ENCODE results near the gene RPS3.

The RPS3 gene

GRCh38 chr11:75442161-75442885 is 43.0 kb downstream of the RPS3 start:
- Histone ChIP-seq H3K36me3 (ENCODE audit: control insufficient read depth in 2 of 2, insufficient read depth in 1 of 2, low read length in 2 of 2) (no peaks in the 10 kb centered on the region), H3K4me1 (ENCODE audit: control insufficient read depth, insufficient read depth, low read length) (no peaks in the 10 kb centered on the region), H3K4me3 (ENCODE audit: low read depth, low read length) (no peak overlapping the region), H3K9me3 (ENCODE audit: control insufficient read depth, insufficient read depth, low read depth, low read length) (no peaks in the 10 kb centered on the region), H3K27ac (ENCODE audit: extremely low read depth, low read depth, low read length) (no peak overlapping the region)
- ChIA-PET POLR2A (interaction anchor here (0.6 kb wide), 2 partner anchors 70 to 91 kb away, joined by 3 to 4 read pairs; no protein-coding TSS in a partner anchor), CTCF (interaction anchor here (0.7 to 7.5 kb wide), 4 partner anchors 9 to 140 kb away, joined by 3 to 264 read pairs (median 10); no protein-coding TSS in a partner anchor)
- TF ChIP-seq ZNF510 (tag by site-specific recombination; IDR thresholded peaks at IDR 0.05; ENCODE audit: insufficient replicate concordance) (no peak), ZNF433 (tag by site-specific recombination; IDR thresholded peaks at IDR 0.05; ENCODE audit: low read depth) (no peak), ZBTB6 (tag by site-specific recombination; IDR thresholded peaks at IDR 0.05) (no peak), MEIS1 (CRISPR knock-in tag; IDR thresholded peaks at IDR 0.05; ENCODE audit: borderline replicate concordance) (no peak), ATF2 (tag by site-specific recombination; IDR thresholded peaks at IDR 0.05; ENCODE audit: low read depth) (no peak), WT1 (tag by site-specific recombination; IDR thresholded peaks at IDR 0.05) (no peak), ZNF280D (tag by site-specific recombination; IDR thresholded peaks at IDR 0.05) (no peak), KLF7 (tag by site-specific recombination; IDR thresholded peaks at IDR 0.05; ENCODE audit: borderline replicate concordance) (no peak), ZNF585B (tag by site-specific recombination; IDR thresholded peaks at IDR 0.05) (no peak)
- TF ChIP-seq, protein P1, sequence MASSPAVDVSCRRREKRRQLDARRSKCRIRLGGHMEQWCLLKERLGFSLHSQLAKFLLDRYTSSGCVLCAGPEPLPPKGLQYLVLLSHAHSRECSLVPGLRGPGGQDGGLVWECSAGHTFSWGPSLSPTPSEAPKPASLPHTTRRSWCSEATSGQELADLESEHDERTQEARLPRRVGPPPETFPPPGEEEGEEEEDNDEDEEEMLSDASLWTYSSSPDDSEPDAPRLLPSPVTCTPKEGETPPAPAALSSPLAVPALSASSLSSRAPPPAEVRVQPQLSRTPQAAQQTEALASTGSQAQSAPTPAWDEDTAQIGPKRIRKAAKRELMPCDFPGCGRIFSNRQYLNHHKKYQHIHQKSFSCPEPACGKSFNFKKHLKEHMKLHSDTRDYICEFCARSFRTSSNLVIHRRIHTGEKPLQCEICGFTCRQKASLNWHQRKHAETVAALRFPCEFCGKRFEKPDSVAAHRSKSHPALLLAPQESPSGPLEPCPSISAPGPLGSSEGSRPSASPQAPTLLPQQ (tag by site-specific recombination; IDR thresholded peaks at IDR 0.05) = no peak
- TF ChIP-seq, protein P2, sequence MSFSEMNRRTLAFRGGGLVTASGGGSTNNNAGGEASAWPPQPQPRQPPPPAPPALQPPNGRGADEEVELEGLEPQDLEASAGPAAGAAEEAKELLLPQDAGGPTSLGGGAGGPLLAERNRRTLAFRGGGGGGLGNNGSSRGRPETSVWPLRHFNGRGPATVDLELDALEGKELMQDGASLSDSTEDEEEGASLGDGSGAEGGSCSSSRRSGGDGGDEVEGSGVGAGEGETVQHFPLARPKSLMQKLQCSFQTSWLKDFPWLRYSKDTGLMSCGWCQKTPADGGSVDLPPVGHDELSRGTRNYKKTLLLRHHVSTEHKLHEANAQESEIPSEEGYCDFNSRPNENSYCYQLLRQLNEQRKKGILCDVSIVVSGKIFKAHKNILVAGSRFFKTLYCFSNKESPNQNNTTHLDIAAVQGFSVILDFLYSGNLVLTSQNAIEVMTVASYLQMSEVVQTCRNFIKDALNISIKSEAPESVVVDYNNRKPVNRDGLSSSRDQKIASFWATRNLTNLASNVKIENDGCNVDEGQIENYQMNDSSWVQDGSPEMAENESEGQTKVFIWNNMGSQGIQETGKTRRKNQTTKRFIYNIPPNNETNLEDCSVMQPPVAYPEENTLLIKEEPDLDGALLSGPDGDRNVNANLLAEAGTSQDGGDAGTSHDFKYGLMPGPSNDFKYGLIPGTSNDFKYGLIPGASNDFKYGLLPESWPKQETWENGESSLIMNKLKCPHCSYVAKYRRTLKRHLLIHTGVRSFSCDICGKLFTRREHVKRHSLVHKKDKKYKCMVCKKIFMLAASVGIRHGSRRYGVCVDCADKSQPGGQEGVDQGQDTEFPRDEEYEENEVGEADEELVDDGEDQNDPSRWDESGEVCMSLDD (tag by site-specific recombination; IDR thresholded peaks at IDR 0.05) = no peak

- ChIA-PET POLR2A (no interaction called here), CTCF (interaction anchor here (1.7 to 7.5 kb wide), 3 partner anchors 8 to 96 kb away, joined by 3 to 264 read pairs (median 8); no protein-coding TSS in a partner anchor)
- TF ChIP-seq, protein P3, sequence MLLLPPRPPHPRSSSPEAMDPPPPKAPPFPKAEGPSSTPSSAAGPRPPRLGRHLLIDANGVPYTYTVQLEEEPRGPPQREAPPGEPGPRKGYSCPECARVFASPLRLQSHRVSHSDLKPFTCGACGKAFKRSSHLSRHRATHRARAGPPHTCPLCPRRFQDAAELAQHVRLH (tag by site-specific recombination; IDR thresholded peaks at IDR 0.05) = no peak
- no peak for TF ChIP-seq ZNF155 (tag by site-specific recombination; IDR thresholded peaks at IDR 0.05)
- TF ChIP-seq ZNF335 (tag by site-specific recombination; conservative IDR thresholded peaks at IDR 0.05) = no peak
- no peak for TF ChIP-seq PRDM10 (tag by site-specific recombination; IDR thresholded peaks at IDR 0.05)
- TF ChIP-seq ZNF701 (tag by site-specific recombination; IDR thresholded peaks at IDR 0.05) = no peak
- TF ChIP-seq ZEB2 (tag by site-specific recombination; IDR thresholded peaks at IDR 0.05) = no peak
- no peak for TF ChIP-seq ZNF596 (tag by site-specific recombination; IDR thresholded peaks at IDR 0.05)
- no peak for TF ChIP-seq ZNF670 (tag by site-specific recombination; IDR thresholded peaks at IDR 0.05; ENCODE audit: low read depth)
Observed at GRCh38 chr11:75443043-75443442, 43.7 kb downstream of the RPS3 start.

More at GRCh38 chr11:75443043-75443442, 43.7 kb downstream of the RPS3 start:
- no peaks in the 10 kb centered on the region for H3K4me1 ChIP-seq (ENCODE audit: control insufficient read depth, insufficient read depth, low read length)
- H3K27ac ChIP-seq (ENCODE audit: extremely low read depth, low read depth, low read length) = no peak overlapping the region
- H3K9me3 ChIP-seq (ENCODE audit: control insufficient read depth, insufficient read depth, low read depth, low read length) = no peaks in the 10 kb centered on the region
- H3K36me3 ChIP-seq (ENCODE audit: control insufficient read depth in 2 of 2, insufficient read depth in 1 of 2, low read length in 2 of 2) = no peaks in the 10 kb centered on the region
- H3K4me3 ChIP-seq (ENCODE audit: low read depth, low read length) = no peak overlapping the region

All from HEK293 (cell line).